Testis (tissue), 2 donors: ENCODE data around the gene GPC3.

Experiments
- POLR2A ChIP-seq: fragments of 450-650 bp; IDR thresholded peaks from one replicate; pipeline ENCODE4 v1.6.1; 2017; ENCODE audit warnings: antibody characterized with exemption, mild to moderate bottlenecking, moderate library complexity
- TF ChIP-seq, protein P1 (sequence below), 3 experiments: fragments of 450-650 bp in 2 of 3; fragments of 200-600 bp in 1 of 3; sonication (generic) in 1 of 3; IDR thresholded peaks; one replicate each; pipeline ENCODE4 v1.5.1; 2016 to 2019; ENCODE audit warnings: antibody characterized with exemption in 3 of 3, mild to moderate bottlenecking in 2 of 3, moderate library complexity in 1 of 3

- TF ChIP-seq, protein P1, sequence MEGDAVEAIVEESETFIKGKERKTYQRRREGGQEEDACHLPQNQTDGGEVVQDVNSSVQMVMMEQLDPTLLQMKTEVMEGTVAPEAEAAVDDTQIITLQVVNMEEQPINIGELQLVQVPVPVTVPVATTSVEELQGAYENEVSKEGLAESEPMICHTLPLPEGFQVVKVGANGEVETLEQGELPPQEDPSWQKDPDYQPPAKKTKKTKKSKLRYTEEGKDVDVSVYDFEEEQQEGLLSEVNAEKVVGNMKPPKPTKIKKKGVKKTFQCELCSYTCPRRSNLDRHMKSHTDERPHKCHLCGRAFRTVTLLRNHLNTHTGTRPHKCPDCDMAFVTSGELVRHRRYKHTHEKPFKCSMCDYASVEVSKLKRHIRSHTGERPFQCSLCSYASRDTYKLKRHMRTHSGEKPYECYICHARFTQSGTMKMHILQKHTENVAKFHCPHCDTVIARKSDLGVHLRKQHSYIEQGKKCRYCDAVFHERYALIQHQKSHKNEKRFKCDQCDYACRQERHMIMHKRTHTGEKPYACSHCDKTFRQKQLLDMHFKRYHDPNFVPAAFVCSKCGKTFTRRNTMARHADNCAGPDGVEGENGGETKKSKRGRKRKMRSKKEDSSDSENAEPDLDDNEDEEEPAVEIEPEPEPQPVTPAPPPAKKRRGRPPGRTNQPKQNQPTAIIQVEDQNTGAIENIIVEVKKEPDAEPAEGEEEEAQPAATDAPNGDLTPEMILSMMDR (IDR thresholded peaks at IDR 0.05), result no peak
- no peak for TF ChIP-seq POLR2A
These were observed 269.7 kb downstream of the GPC3 start for GRCh38 chrX:133715715-133716114.
